Midbrain (tissue), 1 donor: Measurements from ENCODE around the gene HSPB7.

ENCODE experiments used
- DNase-seq: peaks from one replicate; lab custom pipeline; 2025; lab: John Stamatoyannopoulos, UW

HSPB7 gene

DNA sequence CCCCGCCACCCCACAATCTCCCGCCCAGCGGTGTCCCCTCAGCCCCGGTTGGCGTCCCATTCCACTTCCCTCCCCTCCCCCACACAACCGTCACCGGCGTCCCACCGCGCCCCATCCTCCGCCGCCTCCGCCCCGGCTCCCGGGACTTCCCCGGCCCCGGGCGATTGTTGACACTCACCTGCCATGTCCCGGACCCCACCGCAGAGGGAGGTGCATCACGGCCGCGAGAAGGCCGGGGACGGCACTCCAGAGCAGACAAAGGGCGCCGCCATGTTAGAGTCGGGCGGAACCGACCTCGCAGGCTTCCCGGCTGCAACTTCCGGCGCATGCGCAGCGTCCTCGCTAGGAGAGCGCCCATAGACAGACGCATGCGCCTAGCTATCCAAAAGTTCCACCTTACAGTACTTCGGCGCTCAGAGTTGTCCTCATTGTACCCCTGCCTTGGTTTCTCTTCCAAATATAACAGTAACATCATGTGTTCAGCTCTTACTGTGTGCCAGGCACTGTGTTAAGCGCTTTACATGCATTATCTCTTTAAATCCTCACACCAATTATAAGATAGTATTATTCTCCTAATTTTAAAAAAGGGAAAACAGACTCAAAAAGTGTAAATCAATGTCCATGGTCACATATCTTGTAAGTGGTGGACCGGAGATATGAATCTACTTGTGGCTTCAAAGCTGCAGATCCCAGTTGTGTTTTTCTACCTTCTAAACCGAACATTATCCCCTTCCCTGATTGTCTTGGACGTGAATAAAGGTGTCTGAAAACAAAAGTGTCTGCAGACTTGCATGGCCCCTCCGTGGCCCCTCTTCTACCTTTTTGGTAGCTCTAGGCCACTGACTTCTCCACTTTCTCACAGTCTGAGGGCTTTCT lies 41.8 kb downstream of the HSPB7 start, which contains the start of gene ZBTB17:
ZBTB17 (minus strand) TSS at position 297 of the 876 bp plus-strand sequence. CDS start 27,606 bp downstream, outside the sequence.
- DNase-seq: peak; percentile 93

DNA sequence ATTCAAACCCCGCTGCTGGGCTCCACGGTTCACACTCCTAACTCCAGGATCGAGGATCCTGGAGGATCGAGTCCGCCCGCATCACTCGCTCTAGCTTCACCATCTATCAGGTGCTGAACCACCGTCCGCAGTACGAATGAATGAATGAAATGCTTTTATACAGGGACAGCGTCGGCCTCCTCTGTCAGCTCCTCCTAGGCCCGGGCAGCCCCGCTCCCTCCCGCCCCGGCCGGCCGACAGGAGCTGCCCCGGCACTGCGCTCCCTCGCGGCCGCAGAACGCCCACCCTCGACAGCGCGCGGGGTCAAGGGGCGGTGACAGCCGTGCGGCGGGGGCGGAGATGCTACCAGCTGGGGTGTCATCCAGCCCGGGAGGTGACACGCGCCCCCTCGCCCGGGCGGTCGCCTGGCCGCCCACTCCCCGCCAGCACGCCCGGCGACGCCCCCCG lies 42.5 kb downstream of the HSPB7 start:
- DNase-seq: peak; percentile 53

DNA sequence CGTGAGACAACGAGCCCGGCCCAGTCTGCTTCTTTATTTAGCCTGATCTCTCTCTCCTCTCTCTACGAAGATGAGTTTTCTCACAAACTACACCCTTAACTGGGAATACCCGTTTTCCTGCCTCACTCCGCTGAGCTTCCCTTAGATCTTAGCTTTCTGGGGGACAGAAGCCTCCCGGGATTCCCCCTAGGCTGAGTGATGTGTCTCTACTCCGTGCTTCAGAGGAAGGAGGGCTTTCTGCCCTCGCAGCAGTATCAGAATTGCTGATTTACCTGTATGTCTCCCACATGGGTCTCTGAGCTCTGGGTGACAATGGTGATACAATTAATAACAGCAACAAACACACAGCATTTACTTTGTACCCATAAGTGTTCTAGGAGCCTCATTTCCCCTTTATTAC lies 43.0 kb downstream of the HSPB7 start:
- no peak for DNase-seq

DNA sequence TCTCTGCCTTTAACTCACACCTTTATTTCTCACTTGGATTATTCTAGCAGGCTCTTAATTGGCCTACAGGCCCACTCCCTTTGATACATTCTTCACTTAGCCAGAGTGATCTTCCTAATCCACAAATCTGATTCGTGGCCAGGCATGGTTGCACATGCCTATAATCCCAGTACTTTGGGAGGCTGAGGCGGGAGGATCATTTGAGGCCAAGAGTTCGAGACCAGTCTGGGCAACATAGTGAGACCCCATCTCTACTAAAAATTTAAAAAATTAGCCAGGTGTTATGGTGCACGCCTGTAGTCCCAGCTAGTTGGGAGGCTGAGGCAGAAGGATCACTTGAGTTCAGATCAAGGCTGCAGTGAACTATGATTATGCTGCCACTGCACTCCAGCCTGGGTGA lies 44.1 kb downstream of the HSPB7 start:
- DNase-seq: no peak

DNA sequence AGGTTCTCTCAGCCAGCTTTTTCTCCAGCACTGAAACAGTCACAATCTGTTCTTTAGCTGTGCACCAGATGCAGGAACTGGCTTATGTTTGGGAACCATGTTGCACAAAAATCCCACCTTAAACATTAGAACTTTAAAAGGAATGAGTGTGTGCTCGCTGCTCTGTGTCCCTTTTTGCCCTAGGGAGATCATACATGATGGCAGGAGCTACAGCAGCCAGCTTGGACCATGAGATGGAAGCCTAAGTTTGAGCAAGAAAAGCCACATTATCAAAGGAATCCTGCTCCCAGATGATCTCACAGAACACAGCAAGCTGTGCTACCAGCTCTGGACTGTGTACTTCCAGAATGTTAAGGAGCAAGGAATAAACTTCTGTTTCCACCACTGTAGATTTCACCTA lies 45.4 kb downstream of the HSPB7 start:
- no peak for DNase-seq

DNA sequence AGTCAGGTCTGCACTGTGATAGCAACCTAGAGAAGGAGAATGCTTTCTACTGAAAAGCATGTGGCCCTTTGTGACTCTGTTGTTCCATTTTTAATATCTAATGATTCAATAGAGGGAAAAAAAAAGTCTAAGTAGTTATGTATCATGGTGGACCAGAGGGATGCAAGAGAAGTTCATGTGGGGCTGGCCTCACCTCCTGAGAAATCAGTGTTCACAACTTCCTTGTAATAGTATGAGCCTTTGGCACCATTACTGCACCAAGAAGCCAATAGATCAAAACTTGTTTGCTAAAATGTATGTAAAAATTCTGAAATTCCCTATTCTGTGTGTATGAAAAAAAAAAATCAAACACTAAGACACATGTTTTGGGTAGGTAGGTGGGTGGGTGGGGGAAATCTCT lies 46.9 kb downstream of the HSPB7 start:
- no peak for DNase-seq

DNA sequence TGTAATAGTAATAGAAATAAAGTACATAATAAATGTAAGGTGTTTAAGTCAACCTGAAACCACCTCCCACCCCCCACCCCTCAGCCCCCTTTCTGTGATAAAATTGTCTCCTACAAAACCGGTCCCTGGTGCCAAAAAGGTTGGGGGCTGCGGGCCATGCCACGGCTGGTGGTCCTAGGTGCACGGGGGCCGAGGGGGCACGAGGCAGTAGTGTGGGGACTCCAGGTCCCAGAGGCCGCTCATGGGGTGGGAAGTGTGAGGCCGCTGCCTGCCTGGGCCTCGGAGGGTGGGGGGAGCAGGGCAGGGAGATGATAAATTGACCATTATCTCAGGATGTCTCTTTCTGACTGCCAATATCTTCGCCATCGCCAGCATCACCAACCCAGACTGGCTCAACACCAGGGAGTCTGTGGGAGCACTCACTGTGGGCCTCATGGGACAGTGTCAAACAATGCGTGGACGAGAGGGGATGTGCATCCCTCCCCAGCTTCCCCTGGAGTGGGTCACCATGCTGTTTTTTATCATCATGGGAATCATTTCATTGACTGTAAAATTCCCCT lies 48.4 kb downstream of the HSPB7 start:
- no peak for DNase-seq

DNA sequence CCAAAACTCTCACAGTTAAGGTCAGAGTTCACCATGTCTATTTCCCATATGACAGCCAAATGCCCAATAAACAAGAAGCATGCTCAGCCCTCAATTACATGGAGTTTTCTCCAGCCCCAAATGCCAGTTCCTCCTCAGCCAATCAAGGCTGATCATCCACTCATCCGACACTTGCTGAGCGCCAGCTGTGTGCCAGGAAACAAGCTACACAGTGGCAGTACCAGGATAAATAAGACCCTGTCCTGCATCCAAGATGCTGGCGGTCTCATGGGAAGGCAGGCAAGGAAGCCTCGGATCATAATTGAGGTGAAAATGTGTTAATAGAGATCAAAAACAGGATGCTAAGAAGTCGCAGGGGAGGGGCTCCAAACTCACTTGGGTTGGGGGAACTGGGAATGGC lies 49.7 kb downstream of the HSPB7 start:
- no peak for DNase-seq

DNA sequence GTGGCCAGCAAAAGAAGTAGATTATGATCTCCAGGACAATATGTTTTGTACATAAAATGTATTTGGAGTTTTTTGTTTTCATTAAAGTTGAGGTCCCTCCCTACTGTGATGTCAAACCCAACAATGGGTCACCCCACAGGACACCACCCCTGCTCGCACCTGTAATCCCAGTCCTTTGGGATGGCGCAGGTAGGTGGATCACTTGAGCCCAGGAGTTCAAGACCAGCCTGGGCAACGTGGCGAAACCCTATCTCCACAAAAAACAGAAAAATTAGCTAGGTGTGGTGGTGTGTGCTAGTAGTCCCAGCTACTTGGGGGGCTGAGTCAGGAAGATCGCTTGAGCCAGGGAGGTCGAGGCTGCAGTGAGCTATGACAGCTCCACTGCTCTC lies 50.9 kb downstream of the HSPB7 start:
- no peak for DNase-seq

DNA sequence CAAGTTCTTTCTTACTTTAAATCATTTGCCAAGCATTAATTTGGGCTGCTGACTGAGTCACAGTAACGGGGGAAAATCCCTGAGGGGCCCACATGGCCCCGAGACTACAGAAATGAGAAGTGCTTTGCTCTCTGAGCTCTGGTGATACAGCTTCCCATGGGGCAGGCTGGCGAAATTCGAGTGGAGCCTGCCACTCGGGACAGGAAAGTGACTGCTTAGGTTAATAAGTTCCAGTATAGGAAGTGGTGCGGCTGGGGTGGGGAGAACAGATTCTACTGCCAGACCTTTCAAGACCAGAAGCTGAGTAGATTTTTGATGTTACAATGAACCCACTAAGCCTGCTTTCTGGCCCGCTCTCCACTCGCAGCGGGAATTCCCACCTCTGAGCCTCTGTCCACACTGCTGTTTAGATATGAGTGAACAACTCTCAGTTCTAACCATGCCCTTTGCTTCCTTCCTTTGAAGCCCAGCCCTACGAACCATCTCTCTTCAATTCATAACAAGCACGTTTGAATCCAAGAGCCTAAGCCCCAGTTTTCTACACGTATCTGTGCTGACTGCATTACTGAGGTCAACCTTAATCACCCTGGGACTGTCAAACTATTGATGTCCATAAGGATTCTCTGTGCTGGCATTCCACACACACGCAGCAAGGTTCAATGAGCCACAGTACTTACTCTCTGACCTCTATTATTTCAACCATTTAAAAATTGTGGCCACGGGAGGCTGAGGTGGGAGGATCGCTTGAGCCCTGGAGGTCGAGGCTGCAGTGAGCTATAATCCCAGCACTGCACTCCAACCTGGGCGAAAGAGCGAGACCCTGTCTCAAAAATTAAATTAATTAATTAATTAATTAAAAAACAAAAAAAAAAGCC lies 51.5 kb downstream of the HSPB7 start:
- peak; percentile 74 for DNase-seq

DNA sequence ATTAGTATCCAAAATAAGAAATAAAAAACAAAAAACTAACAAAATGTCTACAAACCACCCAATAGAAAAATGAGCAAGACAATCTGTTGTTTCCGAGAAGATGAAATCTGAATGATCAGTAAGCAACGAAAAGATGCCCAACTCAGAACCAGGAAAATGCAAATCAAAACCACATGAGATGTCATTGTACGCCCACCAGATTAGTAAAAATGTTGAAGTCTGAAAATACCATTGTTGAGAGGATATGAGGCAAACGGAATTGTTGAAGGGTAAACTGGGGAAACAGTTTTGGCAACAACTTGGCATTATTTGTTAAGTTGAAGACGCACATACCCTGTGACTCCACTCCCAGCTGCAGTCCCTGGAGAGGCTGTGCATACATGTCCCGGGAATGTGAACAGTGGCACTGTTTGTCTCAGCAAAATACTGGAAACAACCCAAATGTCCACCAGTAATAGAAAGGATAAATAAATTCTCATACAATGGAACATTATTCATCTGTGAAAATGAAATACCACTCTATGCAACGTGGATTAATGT lies 52.5 kb downstream of the HSPB7 start:
- DNase-seq: peak; percentile 84
